HG03064 (cell line): ENCODE data around the gene FGGY.
"Not testable (repeated sequence)": the region's sequence is repeated elsewhere in the genome, so short reads cannot be mapped to it uniquely, and the experiment has no call there.

ENCODE experiments used
- ATAC-seq: cut with Tn5 transposase; IDR thresholded peaks from one replicate; pipeline ENCODE4 v1.9.1; 2021; ENCODE audit warnings: low read depth; ENCODE audit not compliant: unreplicated experiment

The FGGY gene

GRCh38 chr1:59474496-59474895 lies 177.6 kb downstream of the FGGY start:
- no peak for ATAC-seq

- no peak for ATAC-seq
Observed at GRCh38 chr1:59475737-59476136, 178.8 kb downstream of the FGGY start.

GRCh38 chr1:59477286-59477685 lies 180.4 kb downstream of the FGGY start:
- ATAC-seq, result no peak

- no peak for ATAC-seq
Observed at GRCh38 chr1:59477867-59478266, 181.0 kb downstream of the FGGY start.

GRCh38 chr1:59478822-59479221 lies 181.9 kb downstream of the FGGY start:
- ATAC-seq, result no peak

GRCh38 chr1:59480188-59480888 lies 183.4 kb downstream of the FGGY start:
- no peak for ATAC-seq

GRCh38 chr1:59481881-59482505 lies 185.1 kb downstream of the FGGY start:
- no peak for ATAC-seq

- ATAC-seq, result no peak
Observed at GRCh38 chr1:59482986-59483385, 186.1 kb downstream of the FGGY start.

GRCh38 chr1:59484096-59484495 lies 187.2 kb downstream of the FGGY start:
- ATAC-seq, result no peak

GRCh38 chr1:59485171-59485570 lies 188.3 kb downstream of the FGGY start:
- ATAC-seq, result no peak

GRCh38 chr1:59485949-59486348 lies 189.1 kb downstream of the FGGY start:
- no peak for ATAC-seq

- ATAC-seq, result no peak
Observed at GRCh38 chr1:59486615-59487014, 189.7 kb downstream of the FGGY start.

GRCh38 chr1:59487335-59488031 lies 190.6 kb downstream of the FGGY start:
- no peak for ATAC-seq

GRCh38 chr1:59492500-59492899 lies 195.6 kb downstream of the FGGY start:
- ATAC-seq, result no peak

GRCh38 chr1:59494145-59494833 lies 197.4 kb downstream of the FGGY start:
- no peak for ATAC-seq

GRCh38 chr1:59496156-59496555 lies 199.3 kb downstream of the FGGY start:
- not testable (repeated sequence) for ATAC-seq

- no peak for ATAC-seq
Observed at GRCh38 chr1:59497616-59498015, 200.7 kb downstream of the FGGY start.

- no peak for ATAC-seq
Observed at GRCh38 chr1:59498640-59499039, 201.7 kb downstream of the FGGY start.

- no peak for ATAC-seq
Observed at GRCh38 chr1:59499273-59499942, 202.5 kb downstream of the FGGY start.

- ATAC-seq, result no peak
Observed at GRCh38 chr1:59499943-59500569, 203.2 kb downstream of the FGGY start.
